Measurements from ENCODE around the gene ULK2.

GRCh38 chr17:19760746-19761145 lies 107.0 kb downstream of the ULK2 start:
- TF ChIP-seq, protein P1, sequence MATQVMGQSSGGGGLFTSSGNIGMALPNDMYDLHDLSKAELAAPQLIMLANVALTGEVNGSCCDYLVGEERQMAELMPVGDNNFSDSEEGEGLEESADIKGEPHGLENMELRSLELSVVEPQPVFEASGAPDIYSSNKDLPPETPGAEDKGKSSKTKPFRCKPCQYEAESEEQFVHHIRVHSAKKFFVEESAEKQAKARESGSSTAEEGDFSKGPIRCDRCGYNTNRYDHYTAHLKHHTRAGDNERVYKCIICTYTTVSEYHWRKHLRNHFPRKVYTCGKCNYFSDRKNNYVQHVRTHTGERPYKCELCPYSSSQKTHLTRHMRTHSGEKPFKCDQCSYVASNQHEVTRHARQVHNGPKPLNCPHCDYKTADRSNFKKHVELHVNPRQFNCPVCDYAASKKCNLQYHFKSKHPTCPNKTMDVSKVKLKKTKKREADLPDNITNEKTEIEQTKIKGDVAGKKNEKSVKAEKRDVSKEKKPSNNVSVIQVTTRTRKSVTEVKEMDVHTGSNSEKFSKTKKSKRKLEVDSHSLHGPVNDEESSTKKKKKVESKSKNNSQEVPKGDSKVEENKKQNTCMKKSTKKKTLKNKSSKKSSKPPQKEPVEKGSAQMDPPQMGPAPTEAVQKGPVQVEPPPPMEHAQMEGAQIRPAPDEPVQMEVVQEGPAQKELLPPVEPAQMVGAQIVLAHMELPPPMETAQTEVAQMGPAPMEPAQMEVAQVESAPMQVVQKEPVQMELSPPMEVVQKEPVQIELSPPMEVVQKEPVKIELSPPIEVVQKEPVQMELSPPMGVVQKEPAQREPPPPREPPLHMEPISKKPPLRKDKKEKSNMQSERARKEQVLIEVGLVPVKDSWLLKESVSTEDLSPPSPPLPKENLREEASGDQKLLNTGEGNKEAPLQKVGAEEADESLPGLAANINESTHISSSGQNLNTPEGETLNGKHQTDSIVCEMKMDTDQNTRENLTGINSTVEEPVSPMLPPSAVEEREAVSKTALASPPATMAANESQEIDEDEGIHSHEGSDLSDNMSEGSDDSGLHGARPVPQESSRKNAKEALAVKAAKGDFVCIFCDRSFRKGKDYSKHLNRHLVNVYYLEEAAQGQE (IDR thresholded peaks at IDR 0.05; ENCODE audit: borderline replicate concordance), result no peak
- TF ChIP-seq, protein P2, sequence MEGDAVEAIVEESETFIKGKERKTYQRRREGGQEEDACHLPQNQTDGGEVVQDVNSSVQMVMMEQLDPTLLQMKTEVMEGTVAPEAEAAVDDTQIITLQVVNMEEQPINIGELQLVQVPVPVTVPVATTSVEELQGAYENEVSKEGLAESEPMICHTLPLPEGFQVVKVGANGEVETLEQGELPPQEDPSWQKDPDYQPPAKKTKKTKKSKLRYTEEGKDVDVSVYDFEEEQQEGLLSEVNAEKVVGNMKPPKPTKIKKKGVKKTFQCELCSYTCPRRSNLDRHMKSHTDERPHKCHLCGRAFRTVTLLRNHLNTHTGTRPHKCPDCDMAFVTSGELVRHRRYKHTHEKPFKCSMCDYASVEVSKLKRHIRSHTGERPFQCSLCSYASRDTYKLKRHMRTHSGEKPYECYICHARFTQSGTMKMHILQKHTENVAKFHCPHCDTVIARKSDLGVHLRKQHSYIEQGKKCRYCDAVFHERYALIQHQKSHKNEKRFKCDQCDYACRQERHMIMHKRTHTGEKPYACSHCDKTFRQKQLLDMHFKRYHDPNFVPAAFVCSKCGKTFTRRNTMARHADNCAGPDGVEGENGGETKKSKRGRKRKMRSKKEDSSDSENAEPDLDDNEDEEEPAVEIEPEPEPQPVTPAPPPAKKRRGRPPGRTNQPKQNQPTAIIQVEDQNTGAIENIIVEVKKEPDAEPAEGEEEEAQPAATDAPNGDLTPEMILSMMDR (IDR thresholded peaks at IDR 0.05; ENCODE audit: poor library complexity, severe bottlenecking), result no peak
- no peak for TF ChIP-seq POLR2AphosphoS5 (IDR thresholded peaks at IDR 0.05)

Data from neural cell (in vitro differentiated cells).